ENCODE data around the gene NSUN4.
"Not testable (repeated sequence)": the region's sequence is repeated elsewhere in the genome, so short reads cannot be mapped to it uniquely, and the experiment has no call there.

- TF ChIP-seq CTCF (IDR thresholded peaks at IDR 0.05; ENCODE audit: insufficient read depth, low read depth, low read length); EZH2 (IDR thresholded peaks at IDR 0.05; ENCODE audit: insufficient read depth, low read length): not testable (repeated sequence)
Observed at GRCh38 chr1:46328182-46328581, 12.4 kb upstream of the NSUN4 start.
